GM10266 (cell line): Measurements from ENCODE around the gene KLF1.
"Not testable (repeated sequence)": the region's sequence is repeated elsewhere in the genome, so short reads cannot be mapped to it uniquely, and the experiment has no call there.

Source experiments
- DNase-seq: peaks from one replicate; pipeline ENCODE4 v3.0.0; 2012; ENCODE audit errors: extremely low spot score
- TF ChIP-seq, protein P1 (sequence below): IDR thresholded peaks from 2 replicates; pipeline ENCODE4 v1.5.1; 2012; ENCODE audit warnings: mild to moderate bottlenecking, low read depth; ENCODE audit not compliant: control insufficient read depth, insufficient read depth; ENCODE audit errors: missing control alignments

The KLF1 gene

DNA sequence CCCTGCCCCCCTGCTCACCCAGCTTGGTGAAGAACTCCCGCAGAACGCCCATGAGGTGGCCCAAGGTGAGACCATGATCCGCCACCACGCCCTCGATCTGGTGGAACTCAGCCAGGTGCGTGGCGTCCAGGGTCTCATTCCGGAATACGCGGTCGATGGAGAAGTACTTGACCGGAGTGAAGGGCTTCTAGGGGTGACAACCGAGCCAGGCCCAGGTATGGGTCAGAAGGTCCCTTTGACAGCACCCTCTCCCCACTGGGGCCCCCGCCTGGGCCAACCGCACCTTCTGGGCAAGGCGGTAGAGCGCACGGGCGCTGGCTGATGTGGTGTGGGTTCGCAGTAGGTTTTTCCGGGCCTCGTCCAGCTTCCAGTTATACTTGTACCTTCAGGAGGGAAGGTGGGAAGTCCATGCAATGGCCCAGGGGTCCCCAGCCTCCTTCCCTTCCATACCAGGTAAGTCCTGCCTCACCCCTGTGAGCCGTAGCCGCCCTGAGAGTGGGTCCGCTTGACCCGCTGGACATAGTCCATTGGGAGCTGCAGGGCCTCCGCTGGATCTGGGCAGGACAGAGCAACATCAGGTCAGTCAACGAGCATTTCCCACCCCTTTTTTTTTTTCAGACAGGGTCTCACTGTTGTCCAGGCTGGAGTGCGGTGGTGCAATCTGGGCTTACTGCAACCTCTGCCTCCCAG, 37.8 kb upstream of the KLF1 start:
- no peak for DNase-seq
- TF ChIP-seq, protein P1, sequence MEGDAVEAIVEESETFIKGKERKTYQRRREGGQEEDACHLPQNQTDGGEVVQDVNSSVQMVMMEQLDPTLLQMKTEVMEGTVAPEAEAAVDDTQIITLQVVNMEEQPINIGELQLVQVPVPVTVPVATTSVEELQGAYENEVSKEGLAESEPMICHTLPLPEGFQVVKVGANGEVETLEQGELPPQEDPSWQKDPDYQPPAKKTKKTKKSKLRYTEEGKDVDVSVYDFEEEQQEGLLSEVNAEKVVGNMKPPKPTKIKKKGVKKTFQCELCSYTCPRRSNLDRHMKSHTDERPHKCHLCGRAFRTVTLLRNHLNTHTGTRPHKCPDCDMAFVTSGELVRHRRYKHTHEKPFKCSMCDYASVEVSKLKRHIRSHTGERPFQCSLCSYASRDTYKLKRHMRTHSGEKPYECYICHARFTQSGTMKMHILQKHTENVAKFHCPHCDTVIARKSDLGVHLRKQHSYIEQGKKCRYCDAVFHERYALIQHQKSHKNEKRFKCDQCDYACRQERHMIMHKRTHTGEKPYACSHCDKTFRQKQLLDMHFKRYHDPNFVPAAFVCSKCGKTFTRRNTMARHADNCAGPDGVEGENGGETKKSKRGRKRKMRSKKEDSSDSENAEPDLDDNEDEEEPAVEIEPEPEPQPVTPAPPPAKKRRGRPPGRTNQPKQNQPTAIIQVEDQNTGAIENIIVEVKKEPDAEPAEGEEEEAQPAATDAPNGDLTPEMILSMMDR = no peak

DNA sequence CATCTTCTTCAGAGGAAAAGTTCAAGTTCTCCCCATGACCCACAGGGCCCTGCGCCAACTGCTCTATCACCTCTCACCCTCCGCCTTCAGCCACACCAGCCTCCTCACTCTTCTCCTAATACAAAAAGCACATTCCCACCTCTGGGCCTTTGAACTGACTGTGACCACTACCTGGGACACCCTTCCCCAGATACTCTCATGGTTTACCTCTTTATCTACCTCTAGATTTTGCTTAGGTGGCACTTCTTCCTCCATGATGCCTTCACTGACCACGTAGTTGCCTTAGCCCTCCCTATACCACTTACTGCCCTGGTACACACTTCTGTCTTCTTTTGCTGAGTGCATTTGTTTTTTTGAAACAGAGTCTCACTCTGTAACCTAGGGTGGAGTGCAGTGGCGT, 36.0 kb upstream of the KLF1 start:
- DNase-seq = no peak
- TF ChIP-seq, protein P1 = no peak

DNA sequence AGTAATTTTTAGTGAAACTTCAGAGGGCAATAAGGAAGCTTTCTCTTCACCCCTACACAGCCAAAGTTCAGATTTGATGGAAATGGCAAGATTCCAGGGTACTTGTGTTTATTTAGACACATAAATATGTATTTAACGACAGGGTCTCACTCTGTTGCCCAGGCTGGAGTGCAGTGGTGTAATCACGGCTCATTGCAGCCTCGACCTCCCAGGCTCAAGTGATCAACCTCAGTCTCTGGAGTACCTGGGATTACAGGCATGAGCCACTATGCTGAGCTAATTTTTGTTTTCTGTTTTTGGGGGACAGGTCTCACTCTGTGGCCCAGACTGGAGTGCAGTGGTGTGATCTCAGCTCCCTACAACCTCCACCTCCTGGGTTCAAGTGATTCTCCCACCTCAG, 34.0 kb upstream of the KLF1 start:
- DNase-seq = no peak

DNA sequence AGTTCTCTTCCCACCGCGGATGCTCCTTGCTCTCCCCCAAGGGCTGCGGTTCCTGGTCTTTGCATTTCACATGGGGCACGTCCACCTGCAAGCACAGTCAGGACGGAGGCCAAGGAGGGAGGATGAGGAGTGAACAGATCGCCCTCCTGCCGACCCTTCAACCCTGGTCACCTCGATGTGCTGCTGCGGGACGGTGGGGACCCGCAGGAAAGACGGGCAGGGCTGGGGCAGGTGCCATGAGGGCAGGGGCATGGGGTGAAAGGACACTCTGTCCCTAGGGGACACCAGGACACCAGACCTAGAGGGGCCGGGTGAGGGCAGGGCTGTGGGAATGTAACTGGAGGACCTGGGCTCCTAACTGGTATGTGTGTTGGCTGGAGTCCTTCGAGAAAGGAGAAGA, 31.3 kb upstream of the KLF1 start:
- DNase-seq = no peak
- TF ChIP-seq, protein P1 = no peak

More for the DNA sequence above, 34.0 kb upstream of the KLF1 start:
- TF ChIP-seq, protein P1 = no peak

DNA sequence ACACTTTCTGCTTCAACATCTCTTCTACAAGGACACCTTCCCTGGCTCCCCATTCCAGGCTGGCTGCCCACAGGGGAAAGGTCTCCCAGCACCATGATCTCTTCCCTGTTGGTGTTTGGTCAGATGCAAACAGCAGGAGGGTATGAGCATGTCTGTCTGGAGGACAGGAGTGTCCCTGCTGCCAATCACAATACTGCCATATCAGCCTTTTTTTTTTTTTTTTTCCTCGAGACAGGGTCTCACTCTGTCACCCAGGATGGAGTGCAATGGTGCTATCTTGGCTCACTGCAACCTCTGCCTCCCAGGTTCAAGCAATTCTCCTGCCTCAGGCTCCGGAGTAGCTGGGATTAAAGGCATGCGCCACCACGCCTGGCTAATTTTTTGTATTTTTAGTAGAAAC, 28.9 kb upstream of the KLF1 start:
- DNase-seq = not testable (repeated sequence)

DNA sequence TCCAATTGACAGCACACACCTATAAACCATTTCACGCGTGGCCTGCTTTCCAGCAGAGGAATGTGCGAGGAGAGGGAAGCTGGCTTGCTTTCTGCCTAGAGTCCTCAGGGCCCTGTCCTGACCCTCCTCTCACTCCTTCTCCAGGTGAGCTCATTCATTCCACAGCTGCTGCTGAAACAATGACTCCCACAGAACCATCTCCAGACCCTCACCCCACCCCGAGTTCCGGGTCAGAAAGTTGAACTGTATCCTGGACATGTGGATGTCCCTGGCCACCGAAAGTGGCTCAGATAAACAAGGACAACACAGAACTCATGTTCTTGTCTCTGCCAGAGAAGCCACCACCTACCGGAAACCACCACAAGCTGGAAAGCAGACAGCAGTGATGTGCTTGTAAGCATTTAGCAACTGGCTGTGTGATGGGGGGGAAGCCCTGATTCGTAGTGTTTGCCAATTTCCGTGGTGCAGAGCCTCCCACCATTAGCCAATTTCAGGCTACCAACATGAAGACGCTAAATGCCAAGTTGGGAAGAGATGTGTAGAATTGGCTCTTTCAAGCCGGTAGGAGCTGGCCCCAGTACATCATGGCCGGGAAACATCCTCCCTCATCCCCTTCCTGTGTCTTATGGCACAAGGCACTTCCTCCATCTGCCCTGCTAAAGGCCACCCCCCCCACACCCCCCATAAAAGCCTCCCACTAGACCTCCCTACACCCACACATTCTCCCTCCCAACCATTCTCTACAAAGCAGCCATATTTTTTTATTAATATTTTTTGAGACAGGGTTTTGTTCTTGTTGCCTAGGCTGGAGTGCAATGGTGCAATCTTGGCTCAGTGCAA, 27.1 kb upstream of the KLF1 start:
- DNase-seq = peak; percentile 51

DNA sequence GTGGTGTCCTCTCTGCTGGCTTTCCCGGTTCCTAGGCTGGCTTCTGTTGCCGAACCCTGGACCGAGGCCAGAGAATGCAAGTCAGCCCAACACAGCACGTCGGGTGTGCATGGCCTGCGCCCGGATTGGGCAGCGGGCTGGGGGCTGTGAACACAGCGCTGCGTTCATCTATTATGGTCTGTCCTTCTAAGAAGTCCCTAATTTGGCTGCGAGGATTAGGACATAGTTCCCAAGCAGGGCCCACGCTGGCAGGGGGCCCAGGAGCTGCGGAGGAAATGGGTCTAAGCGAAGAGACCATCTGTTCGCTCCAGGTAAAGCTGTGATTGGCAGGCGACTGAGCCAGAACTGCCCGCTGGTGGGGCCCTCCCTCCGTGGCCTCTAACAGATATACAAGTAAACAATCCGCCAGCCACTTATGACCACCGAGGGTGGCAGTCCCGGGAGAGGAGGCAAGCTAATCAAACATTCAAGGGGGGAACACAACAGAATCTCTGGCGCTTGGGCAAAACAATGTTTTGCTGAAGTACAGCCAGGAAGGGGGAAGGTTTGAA, 26.1 kb upstream of the KLF1 start:
- DNase-seq = no peak
- TF ChIP-seq, protein P1 = no peak

More for the DNA sequence above, 27.1 kb upstream of the KLF1 start:
- TF ChIP-seq, protein P1 = no peak
